ENCODE data around the gene FAM222A.

The FAM222A gene

DNA sequence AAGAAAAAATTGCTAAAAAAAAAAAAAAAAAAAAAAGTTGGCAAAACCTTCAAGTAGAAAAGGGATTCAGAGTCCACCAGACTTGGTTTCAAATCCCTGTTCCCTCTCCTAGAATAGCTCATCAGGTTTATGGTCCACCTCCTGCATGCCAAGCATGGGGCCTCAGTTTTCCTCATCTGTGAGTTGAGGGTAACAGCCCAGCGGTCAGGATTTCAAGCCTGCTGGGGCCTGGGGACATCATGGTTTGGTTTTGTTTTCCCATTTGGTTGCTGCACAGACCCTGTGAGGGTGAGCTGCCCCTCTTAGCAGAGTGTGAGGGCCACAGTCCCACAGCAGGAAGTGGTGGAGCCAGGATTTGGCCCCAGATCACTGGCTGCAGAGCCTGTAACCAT, 12.5 kb downstream of the FAM222A start:
- no peak for DNase-seq

DNA sequence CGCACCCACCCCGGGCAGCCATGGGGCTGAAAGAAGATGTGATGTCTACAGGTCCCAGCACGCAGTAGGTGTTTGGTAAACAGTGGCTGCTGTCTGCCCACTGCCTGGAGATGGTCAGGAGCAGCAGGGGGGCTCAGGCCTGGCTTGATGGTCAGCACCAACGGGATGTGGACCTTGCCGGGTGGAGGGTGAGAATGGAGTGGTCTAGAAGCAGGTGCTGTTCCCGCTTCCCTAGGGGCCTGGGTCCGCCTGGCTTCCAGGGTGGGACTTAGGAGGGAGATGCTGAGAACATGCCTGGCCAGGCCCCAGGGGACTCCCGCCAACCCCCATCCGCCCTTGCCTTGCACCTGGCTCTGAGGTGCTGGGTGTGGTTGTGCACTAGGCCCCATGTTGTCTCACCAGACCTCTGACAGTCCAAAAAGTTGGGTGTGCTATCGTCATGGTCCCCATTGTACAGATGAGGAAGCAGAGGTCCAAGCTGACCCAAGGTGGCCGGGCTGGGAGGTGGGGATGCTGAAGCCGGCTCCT, 12.9 kb downstream of the FAM222A start:
- no peak for DNase-seq

DNA sequence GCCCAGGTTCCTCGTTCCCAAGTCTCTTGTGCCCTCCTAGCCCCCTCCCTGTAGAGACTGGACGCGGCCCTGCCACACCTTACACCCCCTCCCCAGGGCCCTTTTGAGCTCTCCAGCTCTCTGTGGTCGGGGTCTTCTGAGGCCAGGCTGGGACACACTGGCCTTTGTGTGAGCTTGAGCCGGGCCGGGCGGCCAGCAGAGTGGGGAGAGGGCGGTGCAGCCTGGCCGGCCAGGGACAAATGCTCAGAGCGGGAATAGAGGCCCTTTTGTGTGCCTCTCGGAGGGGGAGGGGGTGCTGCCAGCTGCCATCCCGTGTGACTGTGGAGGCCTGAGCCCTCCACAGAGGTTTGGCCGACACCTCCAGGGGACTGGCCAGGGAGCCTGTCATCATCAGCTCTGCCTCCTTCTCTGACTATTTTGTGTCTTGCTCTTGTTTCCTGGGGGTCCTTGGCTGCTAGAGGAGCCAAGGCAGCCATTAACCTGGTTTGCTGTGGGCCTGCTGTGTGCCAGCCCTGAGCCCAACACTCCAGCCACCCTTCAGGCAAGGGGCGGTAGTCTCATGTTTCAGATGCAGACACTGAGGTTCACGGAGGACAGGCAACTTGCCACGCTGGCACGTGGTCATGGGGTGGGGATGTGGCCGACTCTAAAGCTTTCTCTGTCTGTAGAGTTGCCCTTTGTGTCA, 13.6 kb downstream of the FAM222A start:
- DNase-seq = no peak

DNA sequence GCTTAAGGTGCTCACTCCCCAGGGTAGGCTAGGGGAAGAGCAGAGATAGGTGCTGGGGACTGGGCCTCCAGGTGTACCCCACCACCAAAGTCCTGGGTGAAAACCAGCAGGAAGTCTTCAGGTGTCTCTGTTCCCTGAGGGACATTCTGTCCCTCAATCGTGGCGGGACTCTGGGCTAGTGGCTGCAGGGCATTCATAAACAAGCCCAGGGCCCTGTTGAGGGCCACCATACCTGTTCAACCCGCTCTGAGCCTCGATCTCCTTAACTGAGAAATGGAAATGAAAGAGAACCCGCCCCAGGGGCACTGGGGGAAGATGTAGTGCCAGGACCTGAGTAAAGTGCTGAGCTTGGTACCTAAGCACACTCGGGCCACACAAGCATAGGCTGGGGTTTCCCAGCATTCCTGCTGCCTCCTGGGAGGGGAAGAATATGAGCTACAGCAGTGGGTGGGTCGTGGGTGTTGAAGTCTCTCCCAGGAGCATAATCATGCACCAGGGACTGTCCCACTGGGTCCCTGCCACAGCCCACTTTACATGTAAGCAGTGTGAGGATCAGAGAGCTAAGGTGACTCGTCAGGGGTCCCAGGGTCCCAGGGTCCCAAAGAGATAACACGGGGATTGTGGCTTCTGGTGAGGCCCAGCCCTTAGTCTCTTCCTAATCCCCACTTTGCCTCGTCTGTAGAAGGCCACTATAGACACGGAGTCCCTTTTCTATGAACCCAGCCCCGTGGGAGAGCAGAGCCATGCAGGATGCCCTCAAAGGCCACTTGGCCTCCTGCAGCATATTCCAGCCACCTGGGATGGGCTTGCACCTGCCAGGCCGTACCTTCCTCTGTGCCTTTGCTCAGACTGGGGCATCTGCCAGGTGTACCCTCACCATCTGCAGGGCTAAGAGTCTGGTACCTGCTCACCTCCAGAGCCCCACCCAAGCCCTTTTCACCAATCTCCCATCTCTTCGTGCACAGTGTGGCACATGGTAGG, 14.4 kb downstream of the FAM222A start:
- DNase-seq = no peak

DNA sequence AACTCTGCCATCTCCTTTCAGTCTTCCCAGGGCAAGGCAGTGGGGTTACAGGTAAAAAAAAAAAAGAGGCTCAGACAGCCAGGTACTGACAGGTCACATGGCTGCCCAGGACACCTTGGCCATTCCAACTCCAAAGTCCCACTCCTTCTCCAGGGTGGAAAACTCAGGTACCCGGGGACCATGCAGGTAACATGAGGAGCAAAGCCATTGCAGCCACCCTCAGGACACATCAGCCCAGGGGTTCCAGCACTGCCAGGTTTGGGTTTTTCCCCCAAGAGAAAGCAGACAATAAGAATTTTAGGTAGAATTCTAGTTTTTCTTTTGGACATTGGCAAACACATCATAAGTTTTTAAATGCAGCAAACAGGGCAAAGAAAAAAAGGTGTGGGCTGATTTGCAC, 15.3 kb downstream of the FAM222A start:
- DNase-seq = no peak

DNA sequence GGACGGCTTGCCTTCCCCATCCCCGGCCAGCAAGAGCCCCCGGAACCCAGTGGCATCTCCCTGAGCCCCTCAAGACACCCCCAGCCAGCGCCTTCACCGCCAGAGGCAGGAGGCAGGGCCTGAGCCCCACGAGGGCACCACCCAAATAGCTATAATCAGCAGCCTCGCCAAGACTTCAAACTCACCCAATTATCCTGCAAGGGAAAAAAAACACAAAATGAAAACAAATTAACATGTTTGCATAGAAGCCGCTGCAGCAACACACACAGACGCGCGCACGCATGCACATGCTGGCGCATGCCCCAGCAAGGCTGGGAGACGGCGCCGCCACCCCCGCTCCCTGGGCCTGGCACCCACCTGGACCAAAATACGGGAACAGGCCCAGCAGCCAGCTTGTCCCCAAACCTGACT, 15.8 kb downstream of the FAM222A start:
- no peak for DNase-seq

DNA sequence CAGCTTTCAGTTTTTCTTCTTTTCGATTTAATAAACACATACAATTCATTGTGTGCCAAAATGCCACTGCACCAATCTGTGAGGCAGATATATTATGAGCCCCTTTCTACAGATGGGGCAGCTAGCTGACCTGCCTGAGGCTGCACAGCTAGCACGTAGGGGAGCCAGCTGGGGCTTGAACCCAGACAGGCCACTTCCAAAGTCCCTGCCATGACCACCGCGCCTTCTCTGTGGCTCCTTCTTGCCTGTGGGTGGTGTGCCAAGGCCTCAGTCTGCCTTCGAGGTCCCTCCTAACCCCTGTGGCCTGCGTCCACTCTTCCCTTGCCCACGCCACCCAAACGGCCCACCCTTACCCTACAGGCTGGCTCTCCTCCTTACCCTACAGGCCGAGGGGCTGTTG, 16.2 kb downstream of the FAM222A start:
- no peak for DNase-seq

DNA sequence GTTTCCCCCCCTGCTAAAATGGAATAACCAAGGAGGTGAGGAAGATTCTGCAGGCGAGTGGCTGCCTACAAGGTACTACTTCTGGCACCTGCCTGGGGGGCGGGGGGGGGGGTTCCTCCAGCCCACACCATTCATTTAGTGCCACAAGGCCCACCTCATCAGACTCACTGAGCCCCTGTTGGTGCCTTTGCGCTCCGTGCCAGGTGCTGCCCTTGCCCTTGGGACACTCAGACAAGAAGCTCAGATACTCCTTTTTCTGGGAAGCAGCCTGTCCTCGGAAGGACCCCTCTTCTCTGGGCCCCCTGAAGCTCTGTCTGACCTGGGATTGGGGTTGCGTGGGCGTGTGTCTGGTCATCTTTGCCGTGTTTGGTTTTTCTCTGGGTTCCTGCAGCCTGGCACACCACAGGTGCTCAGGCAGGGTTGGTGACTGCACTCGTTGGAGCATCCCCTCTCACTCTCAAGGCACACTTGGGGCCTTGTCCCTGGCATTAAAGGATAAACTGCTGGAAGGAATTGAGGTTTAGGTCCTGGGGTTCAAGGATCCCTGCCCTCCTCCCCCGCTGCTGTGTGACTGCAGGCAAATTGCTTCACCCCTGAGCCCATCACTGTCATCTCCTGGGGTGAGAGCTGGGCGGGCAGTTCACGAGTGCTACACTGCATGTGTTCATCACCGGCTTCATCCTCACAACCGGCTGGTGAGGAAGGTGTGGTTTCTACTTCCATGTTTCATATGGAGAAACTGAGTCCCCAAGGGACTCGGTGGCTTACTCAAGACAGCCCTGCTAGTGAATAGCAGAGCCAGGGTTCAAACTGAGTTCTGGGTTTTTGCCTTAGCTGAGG, 16.9 kb downstream of the FAM222A start:
- DNase-seq = no peak

DNA sequence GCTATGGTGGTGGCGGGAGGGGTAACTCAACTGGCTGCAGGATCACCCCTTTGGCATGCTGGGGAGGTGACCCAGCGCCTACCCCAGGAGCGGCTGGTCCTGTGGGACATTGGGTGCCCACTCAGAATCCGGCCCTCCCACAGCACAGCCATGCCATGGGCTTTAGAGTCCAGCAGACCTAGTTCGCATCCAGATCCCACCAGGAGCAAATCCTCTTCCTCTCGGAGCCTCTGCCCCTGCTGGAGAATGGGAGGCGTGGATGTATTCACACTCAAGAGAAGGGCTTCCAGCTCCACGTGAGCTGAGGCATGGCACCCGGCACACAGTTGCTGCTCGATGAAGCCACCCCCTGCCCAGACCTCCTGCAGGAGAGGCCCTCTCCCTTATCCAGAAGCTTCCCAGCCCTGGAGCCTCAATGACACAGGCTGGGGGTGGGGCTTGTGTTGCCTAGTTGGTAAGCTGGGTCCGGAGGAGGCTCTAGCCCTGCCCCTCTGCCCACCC, 17.7 kb downstream of the FAM222A start:
- DNase-seq = no peak

DNA sequence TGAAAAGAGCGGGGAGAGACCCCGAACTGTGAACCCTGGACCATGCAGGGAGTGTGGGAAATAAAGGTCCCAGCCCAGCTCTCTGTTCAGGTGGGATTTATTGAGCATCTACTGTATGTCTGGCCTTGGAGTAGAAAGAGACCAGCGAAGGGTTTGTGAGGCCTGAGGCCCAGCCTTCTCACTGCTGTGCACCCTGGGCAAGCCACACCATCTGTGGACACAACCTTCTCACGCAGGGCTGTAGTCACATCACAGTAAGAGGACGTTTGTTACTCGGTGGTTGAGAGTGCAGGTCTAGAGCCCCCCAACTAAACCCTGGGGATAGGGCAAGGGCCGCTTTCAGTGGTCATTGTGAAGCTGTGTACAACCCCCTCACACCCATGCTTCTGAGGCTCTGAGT, 18.2 kb downstream of the FAM222A start:
- DNase-seq = no peak

DNA sequence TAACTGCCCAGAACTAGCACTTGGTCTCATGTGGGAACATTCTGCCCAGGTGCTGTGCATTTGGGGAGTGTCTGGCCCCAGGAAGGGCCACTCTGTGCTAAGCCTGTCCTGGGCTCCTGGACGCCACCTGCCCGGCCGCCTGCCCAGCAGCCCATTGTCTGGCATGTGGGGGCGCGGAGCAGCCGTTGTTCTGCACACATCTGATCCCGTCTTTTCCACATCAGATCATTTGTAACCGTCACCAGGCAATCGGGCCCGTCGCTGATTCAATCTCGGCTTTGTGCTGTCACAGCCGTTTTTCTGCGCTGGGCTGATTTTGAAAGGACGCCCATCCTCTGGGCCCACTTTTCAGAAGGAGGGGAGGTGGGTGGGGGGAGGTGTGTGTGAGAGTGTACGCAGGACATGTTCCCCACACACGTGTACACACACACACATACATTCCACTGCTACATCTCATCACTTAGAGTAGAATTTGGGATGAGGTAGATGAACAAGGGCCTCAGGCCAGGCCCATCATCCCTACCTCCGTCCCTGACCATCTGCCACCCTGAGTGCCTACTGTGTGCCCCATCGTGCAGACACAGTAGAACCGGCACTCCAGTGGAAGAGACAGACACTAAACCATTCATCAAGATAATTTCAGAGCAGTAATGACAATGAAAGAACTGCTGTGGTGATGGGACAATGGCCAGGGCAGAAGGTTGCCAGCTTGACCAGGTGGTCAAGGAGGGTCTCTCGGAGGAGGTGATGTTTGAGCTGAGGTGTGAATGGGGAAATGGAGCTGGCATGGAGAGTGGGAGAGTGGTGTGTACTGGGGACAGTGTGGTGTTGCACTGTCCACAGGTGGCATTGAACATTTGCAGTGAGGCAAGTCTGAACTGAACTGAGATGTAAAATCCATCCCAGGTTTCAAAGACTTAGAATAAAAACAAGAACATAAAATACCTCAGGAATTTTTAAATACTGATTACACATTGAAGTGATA, 19.0 kb downstream of the FAM222A start:
- DNase-seq = no peak

DNA sequence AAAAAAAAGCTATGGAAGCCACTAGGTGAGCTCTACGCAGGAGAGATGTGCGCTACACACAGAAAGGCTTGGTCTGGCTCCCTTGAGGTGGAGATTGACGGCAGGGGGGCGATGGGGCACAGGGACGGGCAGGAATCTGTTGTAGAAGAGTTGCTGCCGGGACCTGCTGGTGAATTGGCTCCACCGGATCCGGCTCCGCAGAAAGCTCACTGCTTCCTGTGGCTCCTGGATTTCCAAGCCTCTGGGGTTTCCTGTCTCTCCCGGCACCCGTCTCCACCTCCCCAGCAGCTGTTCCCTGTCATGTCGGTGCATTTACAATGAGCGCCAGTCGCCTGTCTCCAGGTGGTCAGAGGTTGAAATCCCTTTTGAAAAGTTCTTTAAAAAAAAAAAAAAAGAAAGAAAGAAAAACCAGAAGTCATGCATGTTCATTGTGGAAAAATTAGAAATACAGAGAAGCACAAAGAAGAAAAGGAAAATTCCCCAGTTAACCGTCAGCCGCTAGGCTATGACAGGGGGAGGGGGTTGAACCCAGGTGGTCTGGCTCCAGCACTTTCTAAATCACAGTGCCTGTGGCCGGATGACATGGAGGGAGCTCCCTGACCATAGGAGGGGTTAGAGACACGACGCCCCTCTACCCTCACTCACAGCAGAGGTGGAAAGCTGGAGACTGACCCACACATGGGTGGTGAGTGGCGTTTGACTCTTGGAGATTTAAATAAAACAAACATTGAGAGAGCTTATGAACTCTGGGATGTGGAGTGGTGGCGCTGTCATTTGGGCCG, 20.8 kb downstream of the FAM222A start:
- no peak for DNase-seq

DNA sequence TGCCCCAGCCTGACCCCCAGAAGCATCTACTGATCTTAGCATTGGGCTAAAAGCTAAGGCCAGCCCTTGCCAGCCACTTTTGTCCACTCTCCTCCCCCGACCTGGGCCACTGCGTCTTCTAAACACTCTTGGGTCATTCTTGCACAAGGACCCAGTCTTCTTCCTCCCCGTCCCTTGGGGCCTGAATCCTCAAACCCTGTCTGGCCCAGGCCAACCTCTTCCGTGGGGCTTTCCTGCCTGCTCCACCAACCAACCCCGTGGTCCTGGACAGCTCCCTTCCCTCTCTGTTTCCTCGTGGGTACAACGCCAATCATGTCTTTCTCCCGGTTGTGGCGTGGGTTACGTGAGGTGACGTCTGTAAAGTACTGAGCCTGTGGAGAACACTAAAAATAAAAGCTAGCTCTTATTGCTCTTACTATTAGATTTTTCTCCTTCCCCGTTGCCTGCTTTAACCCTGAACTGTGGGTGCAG, 21.5 kb downstream of the FAM222A start:
- DNase-seq = no peak

DNA sequence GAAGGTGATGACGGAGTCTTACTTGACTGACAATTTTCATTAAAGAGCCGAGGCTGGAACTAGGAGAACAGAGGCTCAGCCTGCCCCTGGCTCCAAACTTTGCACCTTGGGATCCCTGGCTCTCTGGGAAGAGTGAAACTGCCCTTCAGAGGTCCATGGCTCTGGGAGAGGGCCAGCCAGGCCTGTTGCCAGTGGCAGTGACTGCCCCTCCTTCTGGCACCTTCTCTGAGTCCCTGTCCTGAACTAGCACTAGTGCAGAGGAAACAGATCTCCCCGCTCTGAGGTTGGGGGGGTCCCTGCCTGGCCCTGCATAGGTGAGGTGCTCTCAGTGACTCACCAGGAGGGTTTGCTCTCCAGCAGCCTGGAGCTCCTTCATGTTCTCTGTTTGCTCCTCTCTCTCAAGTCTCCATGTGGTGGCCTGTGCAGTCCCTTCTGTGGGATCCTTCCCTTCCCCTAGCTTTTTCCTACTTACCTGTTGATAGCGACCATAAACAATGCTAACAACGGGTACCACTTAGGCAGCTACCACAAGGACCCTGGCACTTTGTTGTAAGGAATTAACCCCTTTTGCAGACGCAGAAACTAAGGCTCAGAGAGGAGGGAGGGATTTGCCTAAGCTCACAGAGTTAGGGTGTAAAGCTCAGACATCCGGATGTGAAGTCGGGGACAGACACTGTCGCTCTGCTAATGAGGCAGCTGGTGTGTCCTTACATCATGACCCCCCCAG, 22.4 kb downstream of the FAM222A start:
- DNase-seq = no peak

DNA sequence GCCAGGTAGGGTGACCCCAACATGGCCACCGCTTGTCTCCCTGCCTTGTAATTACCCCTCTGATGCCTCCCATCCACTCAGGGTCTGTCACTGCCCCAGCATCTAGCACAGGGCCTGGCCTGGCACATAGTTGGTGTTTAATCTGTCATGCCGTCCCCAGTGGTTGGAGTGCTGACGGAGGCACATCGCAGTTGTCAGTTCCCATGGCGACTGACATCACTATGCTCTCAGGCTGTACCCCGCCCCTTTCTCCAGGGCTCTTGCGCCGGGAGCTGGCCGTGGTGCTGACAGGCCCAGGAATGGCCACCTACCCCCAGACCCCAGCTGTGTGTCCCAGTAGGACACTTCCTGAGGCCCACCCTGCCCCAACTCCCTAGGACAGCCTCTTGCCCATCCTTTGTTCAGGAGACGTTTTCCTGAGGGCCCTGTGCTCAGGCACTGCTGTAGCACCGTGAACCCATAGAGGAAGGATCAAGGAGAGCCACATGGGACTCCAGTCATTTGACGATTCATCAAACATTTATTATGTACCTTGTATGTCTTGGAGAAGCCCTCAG, 23.0 kb downstream of the FAM222A start:
- no peak for DNase-seq

DNA sequence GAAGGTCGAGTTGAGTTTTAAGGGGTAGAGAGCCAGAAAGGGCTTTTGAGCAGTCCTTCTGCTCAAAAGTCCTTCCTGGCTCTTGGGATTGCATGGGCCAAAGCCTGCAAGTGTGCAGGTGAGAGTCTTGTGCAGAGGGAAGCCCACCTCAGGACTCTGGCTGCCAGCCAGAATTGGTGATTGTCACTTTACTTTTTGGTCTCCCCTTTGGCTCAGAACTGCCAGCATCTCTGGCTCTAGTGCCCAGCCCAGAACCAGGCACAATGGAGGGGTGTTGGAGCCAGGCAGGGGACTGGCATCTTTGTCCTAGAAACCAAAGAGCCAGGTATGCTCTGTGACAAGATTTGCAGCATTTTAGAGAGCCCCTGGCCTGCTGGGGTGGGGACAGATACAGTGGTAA, 23.5 kb downstream of the FAM222A start:
- no peak for DNase-seq

DNA sequence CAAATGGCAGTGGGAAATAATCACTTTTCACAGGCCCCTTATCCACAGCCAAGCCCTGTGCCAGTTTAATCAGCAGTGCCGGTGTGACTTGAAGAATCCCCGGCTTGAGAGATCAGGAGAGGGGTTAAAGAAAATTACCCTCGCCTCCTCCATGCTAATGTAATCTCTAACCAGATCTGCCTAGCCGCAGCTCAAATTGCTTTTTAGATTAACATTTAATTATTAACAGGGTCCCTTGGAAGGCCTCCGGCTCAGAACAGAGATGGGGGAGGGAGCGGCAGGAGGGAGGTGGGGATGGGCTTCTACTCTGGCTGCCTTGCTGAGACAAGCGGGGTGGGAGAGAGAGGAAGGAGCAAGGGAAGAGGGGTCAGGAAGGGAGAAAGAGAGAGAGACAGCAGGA, 24.0 kb downstream of the FAM222A start:
- DNase-seq = no peak

DNA sequence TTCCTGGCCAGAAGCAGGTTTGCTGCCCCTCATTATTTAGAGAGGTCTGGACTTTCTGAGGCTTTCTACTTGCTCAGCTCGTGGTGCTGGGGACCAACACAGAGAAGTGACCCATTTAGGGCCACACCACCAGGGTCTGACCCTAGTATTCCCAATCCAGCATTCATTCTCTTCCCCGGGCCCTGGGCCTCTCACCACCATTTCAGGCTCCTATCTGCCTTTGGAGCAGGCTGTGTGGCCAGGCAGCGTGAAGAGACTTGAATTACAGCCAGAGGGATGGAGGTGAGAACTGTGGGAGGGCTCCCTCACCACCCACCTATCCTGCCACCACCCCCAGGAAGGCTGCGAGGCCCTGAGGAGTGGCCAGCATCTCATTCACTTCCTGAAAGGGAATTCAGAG, 24.6 kb downstream of the FAM222A start:
- DNase-seq = no peak

DNA sequence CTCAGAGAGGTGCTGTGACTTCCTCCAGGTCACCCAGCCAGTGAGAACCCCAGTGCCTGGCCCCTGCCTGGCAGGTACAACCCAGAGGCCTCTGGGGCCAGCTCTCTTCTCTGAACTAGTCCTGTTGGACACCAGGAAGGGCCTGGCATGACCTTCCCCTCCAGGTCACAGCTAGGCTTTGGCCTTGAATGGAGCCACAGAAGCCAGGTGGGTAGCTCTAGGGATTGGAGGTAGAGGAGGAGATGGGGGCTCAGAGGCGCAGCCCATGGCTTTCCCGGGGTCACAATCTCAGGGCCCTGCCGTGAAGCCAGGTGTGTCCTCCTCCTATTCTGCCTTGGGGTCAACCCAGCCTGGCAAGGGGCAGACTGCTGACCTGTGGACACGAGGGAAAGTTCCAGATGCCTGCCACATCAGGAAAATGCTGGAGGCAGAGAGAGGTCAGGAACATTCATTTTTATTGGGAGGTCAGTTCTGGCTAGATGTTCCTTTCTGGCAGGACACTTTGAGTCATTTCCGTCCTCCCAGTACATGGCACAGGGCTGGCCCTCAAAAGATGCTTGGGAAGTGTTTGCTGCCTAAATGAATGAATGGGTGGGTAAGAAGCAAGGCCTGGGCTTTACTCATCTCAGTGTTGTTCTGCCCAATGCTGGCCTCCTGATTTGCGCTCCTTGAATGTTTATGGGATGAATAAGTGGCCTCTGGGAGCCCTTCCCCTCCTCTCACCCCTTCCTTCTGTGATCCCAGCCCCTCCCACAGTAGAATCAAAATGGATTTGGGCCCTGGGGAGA, 25.4 kb downstream of the FAM222A start:
- DNase-seq = no peak

Measured in SHP77 (cell line).